ENCODE data around the gene NCAM1.

NCAM1 gene

DNA sequence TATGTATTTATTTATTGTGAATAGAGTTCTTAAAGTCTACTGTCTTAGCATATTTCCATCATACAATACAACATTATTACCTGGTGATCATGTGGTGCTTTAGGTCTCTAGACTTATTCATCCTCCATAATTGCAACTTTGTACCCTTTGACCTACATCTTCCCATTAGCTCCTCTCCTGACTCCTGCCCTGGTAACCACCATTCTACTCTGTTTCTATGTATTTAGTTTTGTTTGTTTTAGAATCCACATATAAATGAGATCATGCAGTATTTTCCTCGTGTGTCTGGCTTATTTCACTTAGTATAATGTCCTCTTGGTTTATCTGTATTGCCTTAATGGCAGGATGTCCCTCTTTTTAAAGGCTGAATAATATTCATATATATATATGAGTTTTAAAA, 22.7 kb downstream of the NCAM1 start:
- H3K27ac Mint-ChIP-seq, result no peak overlapping the region
- no peaks in the 10 kb centered on the region for H3K36me3 Mint-ChIP-seq (ENCODE audit: low read depth)
- H3K27me3 Mint-ChIP-seq (ENCODE audit: low read depth), result peaks cover 3% of the 10 kb centered on the region
- H3K9me3 Mint-ChIP-seq, result peaks cover 7% of the 10 kb centered on the region
- no peak for DNase-seq (ENCODE audit: low spot score)
- no peak overlapping the region for H3K4me3 Mint-ChIP-seq
- no peaks in the 10 kb centered on the region for H3K4me1 Mint-ChIP-seq (ENCODE audit: low read depth)

DNA sequence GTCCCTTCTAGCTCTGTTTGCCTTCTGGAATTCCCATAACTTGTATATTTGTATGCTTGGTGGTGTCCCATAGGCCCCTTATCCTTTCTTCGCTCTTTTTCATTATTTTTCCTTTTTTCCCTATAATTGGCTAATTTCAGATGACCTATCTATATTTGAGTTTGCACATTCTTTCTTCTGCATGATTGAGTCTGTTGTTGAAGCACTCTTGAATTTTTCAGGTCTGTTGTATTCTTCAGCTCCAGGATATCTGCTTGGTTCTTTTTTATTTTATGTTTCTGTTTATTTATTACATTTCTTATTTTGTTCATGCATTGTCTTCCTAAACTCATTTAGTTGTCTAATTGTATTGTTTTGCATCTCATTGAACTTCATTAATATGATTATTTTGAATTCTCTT, 28.0 kb downstream of the NCAM1 start:
- H3K4me1 Mint-ChIP-seq (ENCODE audit: low read depth), result no peaks in the 10 kb centered on the region
- no peaks in the 10 kb centered on the region for H3K27me3 Mint-ChIP-seq (ENCODE audit: low read depth)
- H3K36me3 Mint-ChIP-seq (ENCODE audit: low read depth), result no peaks in the 10 kb centered on the region

GRCh38 chr11:112993808-112994207, 32.6 kb downstream of the NCAM1 start:
- H3K4me3 Mint-ChIP-seq, result no peak overlapping the region
- peaks cover 2% of the 10 kb centered on the region for H3K27me3 Mint-ChIP-seq (ENCODE audit: low read depth)
- peaks cover 5% of the 10 kb centered on the region for H3K9me3 Mint-ChIP-seq
- no peaks in the 10 kb centered on the region for H3K4me1 Mint-ChIP-seq (ENCODE audit: low read depth)
- H3K27ac Mint-ChIP-seq, result no peak overlapping the region
- no peaks in the 10 kb centered on the region for H3K36me3 Mint-ChIP-seq (ENCODE audit: low read depth)
- no peak for DNase-seq (ENCODE audit: low spot score)

More for the DNA sequence above, 28.0 kb downstream of the NCAM1 start:
- Mint-ChIP-seq H3K4me3 (no peak overlapping the region), H3K9me3 (peaks cover 12% of the 10 kb centered on the region), H3K27ac (no peak overlapping the region)
- DNase-seq (ENCODE audit: low spot score), result no peak

- no peaks in the 10 kb centered on the region for H3K9me3 Mint-ChIP-seq
- no peak overlapping the region for H3K27ac Mint-ChIP-seq
- peaks cover 2% of the 10 kb centered on the region for H3K27me3 Mint-ChIP-seq (ENCODE audit: low read depth)
- H3K4me1 Mint-ChIP-seq (ENCODE audit: low read depth), result no peaks in the 10 kb centered on the region
- no peak overlapping the region for H3K4me3 Mint-ChIP-seq
- no peak for DNase-seq (ENCODE audit: low spot score)
- no peaks in the 10 kb centered on the region for H3K36me3 Mint-ChIP-seq (ENCODE audit: low read depth)
These were observed 34.3 kb downstream of the NCAM1 start for GRCh38 chr11:112995423-112996090.

DNA sequence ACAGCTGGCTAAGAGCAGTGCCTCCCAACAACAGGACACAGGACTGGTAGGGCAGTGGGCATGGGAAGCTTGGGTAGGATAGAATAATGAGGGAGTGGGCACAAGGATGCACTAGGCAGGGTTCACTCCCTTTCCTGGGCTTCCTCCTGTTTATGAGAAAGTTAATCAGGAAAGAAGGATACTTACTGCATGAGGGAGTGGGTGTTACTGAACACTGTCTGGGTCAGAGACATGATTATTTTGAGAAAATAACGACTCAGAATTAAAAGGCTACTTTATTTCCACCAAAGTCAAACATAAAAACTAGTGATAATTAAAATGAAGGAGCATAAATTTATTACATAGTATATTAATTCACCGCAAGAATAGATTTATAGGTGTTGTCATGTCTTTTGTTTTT, 35.8 kb downstream of the NCAM1 start:
- no peak for DNase-seq (ENCODE audit: low spot score)
- H3K27ac Mint-ChIP-seq, result no peak overlapping the region
- H3K9me3 Mint-ChIP-seq, result no peaks in the 10 kb centered on the region
- no peaks in the 10 kb centered on the region for H3K4me1 Mint-ChIP-seq (ENCODE audit: low read depth)
- no peak overlapping the region for H3K4me3 Mint-ChIP-seq
- H3K27me3 Mint-ChIP-seq (ENCODE audit: low read depth), result peaks cover 2% of the 10 kb centered on the region
- H3K36me3 Mint-ChIP-seq (ENCODE audit: low read depth), result no peaks in the 10 kb centered on the region

GRCh38 chr11:112997857-112998466, 36.7 kb downstream of the NCAM1 start:
- Mint-ChIP-seq H3K27me3 (ENCODE audit: low read depth) (peaks cover 2% of the 10 kb centered on the region), H3K4me3 (no peak overlapping the region), H3K4me1 (ENCODE audit: low read depth) (no peaks in the 10 kb centered on the region), H3K27ac (no peak overlapping the region), H3K9me3 (no peaks in the 10 kb centered on the region), H3K36me3 (ENCODE audit: low read depth) (no peaks in the 10 kb centered on the region)
- no peak for DNase-seq (ENCODE audit: low spot score)

DNA sequence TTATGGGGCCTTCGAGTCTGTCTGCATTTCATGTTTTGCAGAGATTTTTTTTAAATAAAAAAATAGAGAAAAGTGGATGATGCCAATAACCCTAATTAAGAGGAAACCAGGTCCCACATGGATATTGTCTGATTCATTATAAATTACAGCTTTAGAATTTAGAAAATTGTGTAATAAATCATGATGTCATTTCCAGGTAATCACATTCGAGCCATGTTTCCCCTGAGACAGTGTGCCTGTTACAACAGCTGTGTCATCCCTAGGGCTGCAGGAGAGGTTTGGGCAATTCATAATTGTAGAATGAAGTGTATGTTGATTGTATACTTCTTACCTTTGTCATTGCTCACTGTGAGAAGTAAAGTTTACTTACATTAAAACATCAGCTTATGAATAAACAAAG, 38.3 kb downstream of the NCAM1 start:
- Mint-ChIP-seq H3K9me3 (no peaks in the 10 kb centered on the region), H3K27ac (no peak overlapping the region), H3K4me1 (ENCODE audit: low read depth) (no peaks in the 10 kb centered on the region), H3K27me3 (ENCODE audit: low read depth) (peaks cover 2% of the 10 kb centered on the region), H3K36me3 (ENCODE audit: low read depth) (no peaks in the 10 kb centered on the region), H3K4me3 (no peak overlapping the region)
- no peak for DNase-seq (ENCODE audit: low spot score)

GRCh38 chr11:113001709-113002108, 40.5 kb downstream of the NCAM1 start:
- no peak overlapping the region for H3K4me3 Mint-ChIP-seq

GRCh38 chr11:113006896-113007445, 45.8 kb downstream of the NCAM1 start:
- H3K4me3 Mint-ChIP-seq, result no peak overlapping the region
- H3K36me3 Mint-ChIP-seq (ENCODE audit: low read depth), result no peaks in the 10 kb centered on the region
- DNase-seq (ENCODE audit: low spot score), result no peak
- no peaks in the 10 kb centered on the region for H3K4me1 Mint-ChIP-seq (ENCODE audit: low read depth)
- no peak overlapping the region for H3K27ac Mint-ChIP-seq
- H3K9me3 Mint-ChIP-seq, result no peaks in the 10 kb centered on the region
- H3K27me3 Mint-ChIP-seq (ENCODE audit: low read depth), result no peaks in the 10 kb centered on the region

More at GRCh38 chr11:113001709-113002108, 40.5 kb downstream of the NCAM1 start:
- Mint-ChIP-seq H3K36me3 (ENCODE audit: low read depth) (no peaks in the 10 kb centered on the region), H3K27ac (no peak overlapping the region), H3K27me3 (ENCODE audit: low read depth) (no peaks in the 10 kb centered on the region), H3K9me3 (no peaks in the 10 kb centered on the region), H3K4me1 (ENCODE audit: low read depth) (no peaks in the 10 kb centered on the region)
- DNase-seq (ENCODE audit: low spot score), result no peak

GRCh38 chr11:113014262-113015097, 53.3 kb downstream of the NCAM1 start:
- H3K4me1 Mint-ChIP-seq (ENCODE audit: low read depth), result no peaks in the 10 kb centered on the region
- H3K36me3 Mint-ChIP-seq (ENCODE audit: low read depth), result no peaks in the 10 kb centered on the region
- no peak for DNase-seq (ENCODE audit: low spot score)
- H3K9me3 Mint-ChIP-seq, result no peaks in the 10 kb centered on the region
- H3K27me3 Mint-ChIP-seq (ENCODE audit: low read depth), result no peaks in the 10 kb centered on the region
- no peak overlapping the region for H3K27ac Mint-ChIP-seq
- no peak overlapping the region for H3K4me3 Mint-ChIP-seq

DNA sequence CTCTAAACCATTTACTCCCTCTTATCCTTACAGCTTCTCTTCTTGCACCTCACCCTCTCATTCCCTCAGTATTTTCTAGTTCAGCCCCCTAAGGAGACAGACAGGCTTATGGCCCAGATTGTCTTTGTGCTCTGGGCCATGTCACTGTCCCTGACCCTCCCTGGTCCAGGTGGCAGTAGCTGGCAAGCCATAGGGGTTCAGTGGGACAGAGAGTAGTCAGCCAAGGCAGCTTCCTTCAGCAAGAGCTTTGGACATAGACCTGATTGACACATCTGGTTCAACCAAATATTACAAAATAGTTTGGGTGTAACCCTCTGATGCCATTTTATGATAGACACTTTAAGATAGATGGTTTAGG, 53.9 kb downstream of the NCAM1 start:
- no peak for DNase-seq (ENCODE audit: low spot score)
- Mint-ChIP-seq H3K4me1 (ENCODE audit: low read depth) (no peaks in the 10 kb centered on the region), H3K36me3 (ENCODE audit: low read depth) (no peaks in the 10 kb centered on the region), H3K9me3 (no peaks in the 10 kb centered on the region), H3K27me3 (ENCODE audit: low read depth) (no peaks in the 10 kb centered on the region), H3K27ac (no peak overlapping the region), H3K4me3 (no peak overlapping the region)

DNA sequence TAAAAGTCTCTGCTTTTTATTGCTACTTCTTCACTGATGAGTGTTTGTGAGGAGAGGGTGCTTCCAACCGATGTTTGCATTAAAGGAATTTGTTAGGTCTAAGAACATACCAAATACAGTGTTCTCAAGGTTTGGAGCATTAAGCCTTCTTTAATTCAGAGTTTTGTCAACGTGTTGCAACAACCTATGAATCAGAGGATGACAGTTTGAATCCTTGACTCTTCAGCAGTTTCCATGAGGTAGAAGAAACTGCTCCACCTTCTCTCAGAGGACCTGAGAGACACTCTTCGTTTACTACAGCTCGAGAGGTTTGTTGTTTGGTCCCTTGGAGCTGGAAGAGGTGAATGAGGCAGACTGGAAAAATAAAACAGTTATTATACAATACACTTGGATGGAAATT, 55.7 kb downstream of the NCAM1 start:
- no peak for DNase-seq (ENCODE audit: low spot score)
- H3K9me3 Mint-ChIP-seq, result no peaks in the 10 kb centered on the region
- no peaks in the 10 kb centered on the region for H3K4me1 Mint-ChIP-seq (ENCODE audit: low read depth)

GRCh38 chr11:113018913-113019312, 57.7 kb downstream of the NCAM1 start:
- Mint-ChIP-seq H3K4me1 (ENCODE audit: low read depth) (no peaks in the 10 kb centered on the region), H3K27ac (no peak overlapping the region), H3K36me3 (ENCODE audit: low read depth) (no peaks in the 10 kb centered on the region), H3K4me3 (no peak overlapping the region), H3K9me3 (no peaks in the 10 kb centered on the region), H3K27me3 (ENCODE audit: low read depth) (peaks cover 2% of the 10 kb centered on the region)
- DNase-seq (ENCODE audit: low spot score), result no peak

More for the DNA sequence above, 55.7 kb downstream of the NCAM1 start:
- H3K4me3 Mint-ChIP-seq, result no peak overlapping the region
- no peaks in the 10 kb centered on the region for H3K27me3 Mint-ChIP-seq (ENCODE audit: low read depth)
- no peaks in the 10 kb centered on the region for H3K36me3 Mint-ChIP-seq (ENCODE audit: low read depth)
- H3K27ac Mint-ChIP-seq, result no peak overlapping the region

GRCh38 chr11:113019711-113020110, 58.5 kb downstream of the NCAM1 start:
- H3K9me3 Mint-ChIP-seq, result no peaks in the 10 kb centered on the region
- H3K27me3 Mint-ChIP-seq (ENCODE audit: low read depth), result peaks cover 2% of the 10 kb centered on the region
- no peaks in the 10 kb centered on the region for H3K36me3 Mint-ChIP-seq (ENCODE audit: low read depth)
- no peak for DNase-seq (ENCODE audit: low spot score)
- no peak overlapping the region for H3K4me3 Mint-ChIP-seq
- no peaks in the 10 kb centered on the region for H3K4me1 Mint-ChIP-seq (ENCODE audit: low read depth)
- H3K27ac Mint-ChIP-seq, result no peak overlapping the region

Measured in T-helper 2 cell treated with Interferon-gamma antibody and Interleukin-4, amounts not matched to agents 5 μg/mL and 100 μg/mL, for 36 hours (primary cell).